H9 (cell line): ENCODE measurements around the gene DTYMK. TPM values are rescaled to one million over a fixed set of nuclear protein-coding genes. Genes with fewer than 3 reads are reported as not detected.

Experiments
- DNase-seq: peaks from one replicate; pipeline ENCODE4 v3.0.0-alpha.2; 2017
- H2AFZ ChIP-seq: one replicate; pipeline ENCODE4 v1.6.1; 2013; ENCODE audit warnings: mild to moderate bottlenecking, low read length, control low read depth, moderate library complexity
- H2AK5ac ChIP-seq: 2 replicates; pipeline ENCODE4 v1.6.1; 2013; ENCODE audit warnings: low read length, control low read depth, mixed read lengths; ENCODE audit not compliant: insufficient read length
- H2BK120ac ChIP-seq: one replicate; pipeline ENCODE4 v1.6.1; 2013; ENCODE audit warnings: low read depth, mild to moderate bottlenecking, low read length, control low read depth, inconsistent platforms; ENCODE audit not compliant: poor library complexity, severe bottlenecking
- H2BK12ac ChIP-seq: 2 replicates; pipeline ENCODE4 v1.6.1; 2013; ENCODE audit warnings: low read length, control low read depth, mixed read lengths, low read depth; ENCODE audit not compliant: insufficient read length
- H2BK15ac ChIP-seq: 2 replicates; pipeline ENCODE4 v1.6.1; 2013; ENCODE audit warnings: low read depth, low read length, control low read depth
- H2BK20ac ChIP-seq: one replicate; pipeline ENCODE4 v1.6.1; 2013; ENCODE audit warnings: low read depth, mild to moderate bottlenecking, low read length, control low read depth, inconsistent platforms; ENCODE audit not compliant: poor library complexity, severe bottlenecking
- H2BK5ac ChIP-seq: 2 replicates; pipeline ENCODE4 v1.6.1; 2013; ENCODE audit warnings: low read length, control low read depth, mixed read lengths; ENCODE audit not compliant: insufficient read length
- H3K14ac ChIP-seq: 2 replicates; pipeline ENCODE4 v1.6.1; 2013; ENCODE audit warnings: low read length, control low read depth; ENCODE audit not compliant: insufficient read depth
- H3K18ac ChIP-seq: 2 replicates; pipeline ENCODE4 v1.6.1; 2013; ENCODE audit warnings: low read depth, mild to moderate bottlenecking, mixed read lengths, low read length, control low read depth; ENCODE audit not compliant: insufficient read length
- H3K23ac ChIP-seq: 2 replicates; pipeline ENCODE4 v1.6.1; 2013; ENCODE audit warnings: low read length, control low read depth, mixed read lengths, low read depth; ENCODE audit not compliant: insufficient read length
- H3K23me2 ChIP-seq: 2 replicates; pipeline ENCODE4 v1.6.1; 2013; ENCODE audit warnings: low read depth, mild to moderate bottlenecking, mixed read lengths, low read length, control low read depth; ENCODE audit not compliant: insufficient read length, poor library complexity, severe bottlenecking
- H3K27ac ChIP-seq: 2 replicates; pipeline ENCODE4 v1.5.1; 2013; ENCODE audit warnings: low read length, control low read depth, mixed read lengths, low read depth; ENCODE audit not compliant: insufficient read length
- H3K27me3 ChIP-seq: 2 replicates; pipeline ENCODE4 v1.6.1; 2013; ENCODE audit warnings: low read length, control low read depth, inconsistent platforms; ENCODE audit not compliant: insufficient read depth
- H3K4ac ChIP-seq: 2 replicates; pipeline ENCODE4 v1.6.1; 2013; ENCODE audit warnings: low read depth, mild to moderate bottlenecking, control low read depth, inconsistent platforms, low read length, moderate library complexity
- H3K4me1 ChIP-seq: 2 replicates; pipeline ENCODE4 v1.6.1; 2013; ENCODE audit warnings: low read length, control low read depth, inconsistent platforms; ENCODE audit not compliant: insufficient read depth
- H3K4me2 ChIP-seq: 2 replicates; pipeline ENCODE4 v1.6.1; 2013; ENCODE audit warnings: low read length, control low read depth, mixed read lengths; ENCODE audit not compliant: insufficient read length, insufficient read depth
- H3K56ac ChIP-seq: 2 replicates; pipeline ENCODE4 v1.6.1; 2013; ENCODE audit warnings: low read depth, mild to moderate bottlenecking, mixed read lengths, low read length, control low read depth; ENCODE audit not compliant: insufficient read length
- H3K79me1 ChIP-seq: 2 replicates; pipeline ENCODE4 v1.6.1; 2013; ENCODE audit warnings: low read depth, mild to moderate bottlenecking, moderate library complexity, low read length, control low read depth, inconsistent platforms; ENCODE audit not compliant: insufficient read depth, poor library complexity, severe bottlenecking
- H3K79me2 ChIP-seq: 2 replicates; pipeline ENCODE4 v1.6.1; 2013; ENCODE audit warnings: low read length, control low read depth, inconsistent platforms; ENCODE audit not compliant: insufficient read depth
- H3K9ac ChIP-seq: 2 replicates; pipeline ENCODE4 v1.6.1; 2013; ENCODE audit warnings: low read length, control low read depth, mixed read lengths; ENCODE audit not compliant: insufficient read length; ENCODE audit errors: extremely low read depth
- H3K9me3 ChIP-seq: one replicate; pipeline ENCODE4 v1.6.1; 2013; ENCODE audit warnings: low read depth, low read length, inconsistent platforms; ENCODE audit not compliant: control insufficient read depth
- H3T11ph ChIP-seq: one replicate; pipeline ENCODE4 v1.6.1; 2013; ENCODE audit warnings: mild to moderate bottlenecking, low read length, control low read depth, inconsistent platforms
- H4K20me1 ChIP-seq: one replicate; pipeline ENCODE4 v1.6.1; 2013; ENCODE audit not compliant: control insufficient read depth, insufficient read length, insufficient read depth
- H4K5ac ChIP-seq: 2 replicates; pipeline ENCODE4 v1.6.1; 2013; ENCODE audit warnings: low read depth, mild to moderate bottlenecking, mixed read lengths, low read length, control low read depth; ENCODE audit not compliant: insufficient read length
- H4K8ac ChIP-seq: replicated peaks from 2 replicates; pipeline ENCODE4 v1.6.1; 2013; ENCODE audit warnings: low read length, control low read depth, mixed read lengths, low read depth; ENCODE audit not compliant: insufficient read length
- H4K91ac ChIP-seq: 2 replicates; pipeline ENCODE4 v1.6.1; 2013; ENCODE audit warnings: low read depth, mild to moderate bottlenecking, moderate library complexity, mixed read lengths, low read length, control low read depth; ENCODE audit not compliant: insufficient read length
- H3K27ac Mint-ChIP-seq, 3 experiments: 2 replicates in 2 of 3; 3 replicates in 1 of 3; pipeline ENCODE4 v1.8.0; 2020 to 2021; ENCODE audit warnings: mixed read lengths in 3 of 3, mild to moderate bottlenecking in 1 of 3, moderate library complexity in 1 of 3
- H3K27me3 Mint-ChIP-seq: 2 replicates; pipeline ENCODE4 v1.8.0; 2021; ENCODE audit warnings: low read depth, mild to moderate bottlenecking, moderate library complexity, mixed read lengths
- H3K36me3 Mint-ChIP-seq, 3 experiments: 2 replicates in 2 of 3; 3 replicates in 1 of 3; pipeline ENCODE4 v1.8.0; 2020 to 2021; ENCODE audit warnings: low read depth in 3 of 3, mixed read lengths in 3 of 3; ENCODE audit not compliant: insufficient read depth in 1 of 3
- H3K4me1 Mint-ChIP-seq, 2 experiments: 2 replicates each; pipeline ENCODE4 v1.8.0; 2020; ENCODE audit warnings: mixed read lengths in 2 of 2
- H3K4me3 Mint-ChIP-seq, 2 experiments: 2 replicates in 1 of 2; 3 replicates in 1 of 2; pipeline ENCODE4 v1.8.0; 2020 to 2021; ENCODE audit warnings: mild to moderate bottlenecking in 2 of 2, mixed read lengths in 2 of 2, moderate library complexity in 1 of 2
- H3K9me3 Mint-ChIP-seq, 2 experiments: 2 replicates in 1 of 2; 3 replicates in 1 of 2; pipeline ENCODE4 v1.8.0; 2020; ENCODE audit warnings: mild to moderate bottlenecking in 2 of 2, mixed read lengths in 2 of 2, moderate library complexity in 1 of 2
- CTCF ChIP-seq: fragments of 200-600 bp; sonication (generic); conservative IDR thresholded peaks from 3 replicates; pipeline ENCODE4 v1.8.0; 2021; ENCODE audit warnings: antibody characterized with exemption, mild to moderate bottlenecking
- WGBS: extraction: QIAGEN DNeasy Blood & Tissue Kit; methylation state at CpG from one replicate; pipeline ENCODE4 v1.1.7; 2013; ENCODE audit warnings: missing lambda C conversion rate, low lambda C conversion rate, mixed read lengths; ENCODE audit not compliant: insufficient read length; ENCODE audit errors: extremely low coverage; 5-methylcytosine and 5-hydroxymethylcytosine counted together
- total RNA-seq: library from RNA; stranded (reverse); gene quantifications from 2 replicates; pipeline ENCODE4 v1.2.1, GENCODE V29; 2021

Gene DTYMK
- total RNA-seq, 1 experiment from 2014 or later = 76.0 TPM

DNA sequence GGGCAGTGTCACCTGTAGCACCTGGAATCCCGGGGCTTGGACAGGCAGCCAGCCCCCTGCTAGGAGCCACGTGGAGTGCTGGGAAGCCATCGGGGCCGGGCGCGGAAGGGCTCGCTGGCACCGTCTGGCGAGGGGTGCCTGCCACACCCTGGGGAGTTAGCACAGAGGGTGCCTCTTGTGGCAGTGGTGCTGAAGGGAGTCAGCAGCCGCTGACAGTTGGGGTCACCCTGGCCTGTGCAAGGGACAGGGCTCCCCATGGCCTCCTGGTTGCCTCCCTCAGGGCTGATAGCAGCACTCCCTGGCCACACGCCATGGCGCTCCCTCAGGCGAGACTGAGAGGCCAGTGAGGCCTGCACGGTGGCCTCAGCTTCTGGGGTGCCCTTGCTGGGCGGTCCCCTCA is 33.9 kb upstream of the DTYMK start:
- Histone ChIP-seq H3K9ac (no peak overlapping the region), H3K14ac (no peak overlapping the region), H3K79me1 (no peaks in the 10 kb centered on the region), H3K4me1 (no peaks in the 10 kb centered on the region), H3K56ac (no peak overlapping the region), H2AFZ (no peak overlapping the region), H3K23ac (no peak overlapping the region), H3K79me2 (no peaks in the 10 kb centered on the region), H2BK120ac (no peak overlapping the region), H3K27ac (no peak overlapping the region), H2BK20ac (no peak overlapping the region), H2BK12ac (no peak overlapping the region), H2BK5ac (no peak overlapping the region), H3K27me3 (no peaks in the 10 kb centered on the region), H3K18ac (no peak overlapping the region), H4K20me1 (no peaks in the 10 kb centered on the region), H3K9me3 (peaks cover 9% of the 10 kb centered on the region), H3T11ph (no peak overlapping the region), H3K4ac (no peak overlapping the region), H2BK15ac (no peak overlapping the region), H3K4me2 (no peak overlapping the region), H4K91ac (no peak overlapping the region), H4K5ac (no peak overlapping the region), H4K8ac (no peak overlapping the region), H2AK5ac (no peak overlapping the region), H3K23me2 (no peaks in the 10 kb centered on the region)
- no peak for TF ChIP-seq CTCF
- no CpG with 5 or more reads among the region's 15 CpGs for WGBS
- no peaks in the 10 kb centered on the region for H3K4me1 Mint-ChIP-seq
- H3K4me3 Mint-ChIP-seq = no peak overlapping the region
- no peak for DNase-seq
- H3K27me3 Mint-ChIP-seq = no peaks in the 10 kb centered on the region
- no peak overlapping the region for H3K27ac Mint-ChIP-seq
- H3K36me3 Mint-ChIP-seq = peaks cover 57 to 83% (median 82%) of the 10 kb centered on the region in 3 experiments
- H3K9me3 Mint-ChIP-seq = peaks cover 20 to 26% of the 10 kb centered on the region in 2 experiments
